Lower leg skin (tissue), 3 donors: Measurements from ENCODE around the gene PKDCC.

Experiments
- CTCF ChIP-seq, 3 donors: fragments of 450-650 bp; IDR thresholded peaks; one replicate each; pipeline ENCODE4 v1.5.1; 2016; ENCODE audit warnings: antibody characterized with exemption in 3 of 3, mild to moderate bottlenecking in 3 of 3, moderate library complexity in 2 of 3
- POLR2A ChIP-seq, 2 donors: fragments of 450-650 bp; IDR thresholded peaks; one replicate each; pipeline ENCODE4 v1.6.1; 2016 to 2017; ENCODE audit warnings: antibody characterized with exemption in 2 of 2, mild to moderate bottlenecking in 1 of 2, moderate library complexity in 1 of 2

GRCh38 chr2:42053791-42054701 lies 6.2 kb downstream of the PKDCC start:
- TF ChIP-seq CTCF (IDR thresholded peaks at IDR 0.05) (no peak), POLR2A (IDR thresholded peaks at IDR 0.05) (no peak)
